Chondrocyte (in vitro differentiated cells): Measurements from ENCODE around the gene RBM28. TPM values are rescaled to one million over a fixed set of nuclear protein-coding genes. Genes with fewer than 3 reads are reported as not detected.

Source experiments
- DNase-seq: peaks from one replicate; pipeline ENCODE4 v3.0.0; 2021; ENCODE audit warnings: mixed read lengths, low spot score
- H3K27ac Mint-ChIP-seq: one replicate; pipeline ENCODE4 v1.8.0; 2021; ENCODE audit warnings: mild to moderate bottlenecking, moderate library complexity, mixed read lengths; ENCODE audit not compliant: unreplicated experiment
- H3K27me3 Mint-ChIP-seq: 2 replicates; pipeline ENCODE4 v1.8.0; 2021; ENCODE audit warnings: low read depth, mixed read lengths
- H3K36me3 Mint-ChIP-seq: 2 replicates; pipeline ENCODE4 v1.8.0; 2021; ENCODE audit warnings: low read depth, mixed read lengths
- H3K4me1 Mint-ChIP-seq: 2 replicates; pipeline ENCODE4 v1.8.0; 2021; ENCODE audit warnings: low read depth, mild to moderate bottlenecking, mixed read lengths
- H3K4me3 Mint-ChIP-seq: one replicate; pipeline ENCODE4 v1.8.0; 2021; ENCODE audit warnings: mild to moderate bottlenecking, moderate library complexity, mixed read lengths; ENCODE audit not compliant: unreplicated experiment
- H3K9me3 Mint-ChIP-seq: 2 replicates; pipeline ENCODE4 v1.8.0; 2021; ENCODE audit warnings: low read depth, mixed read lengths
- CTCF ChIP-seq: fragments of 200-600 bp; sonication (generic); IDR thresholded peaks from 2 replicates; pipeline ENCODE4 v1.5.0; 2021; ENCODE audit warnings: antibody characterized with exemption, mild to moderate bottlenecking, moderate library complexity
- total RNA-seq: library from RNA; stranded (reverse); gene quantifications from 3 replicates; pipeline ENCODE4 v1.2.1, GENCODE V29; 2021

RBM28 gene
- total RNA-seq, 1 donor from 2014 or later: 35.2 TPM

DNA sequence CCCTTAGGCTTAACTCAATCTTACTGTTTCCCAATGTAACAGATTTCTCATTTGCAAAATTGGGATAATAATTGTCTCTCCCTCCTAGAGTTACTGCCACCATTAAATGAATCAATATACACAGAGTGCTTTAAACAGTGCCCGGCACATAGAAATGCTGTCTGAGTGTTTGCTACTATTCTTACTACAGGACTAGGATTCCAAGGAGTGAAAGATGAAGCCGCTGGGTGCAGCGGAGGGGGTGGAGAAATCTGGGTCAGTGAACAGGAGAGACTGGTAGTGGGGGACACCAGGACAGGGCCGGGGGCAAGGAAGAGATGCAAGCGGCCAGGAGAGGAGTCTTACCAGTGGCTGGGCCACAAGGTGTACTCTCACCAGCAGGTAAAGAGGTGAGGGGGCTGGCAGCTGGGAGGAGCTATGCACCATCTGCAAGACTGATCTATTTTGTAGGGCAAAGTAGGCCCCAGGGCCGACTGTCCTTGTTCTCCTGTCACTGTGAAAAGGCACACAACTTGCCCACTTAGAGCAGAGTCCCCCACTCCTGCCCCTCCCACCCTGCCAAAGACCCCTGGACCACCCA lies 36.3 kb upstream of the RBM28 start:
- TF ChIP-seq CTCF: no peak
- no peak overlapping the region for H3K4me3 Mint-ChIP-seq
- no peaks in the 10 kb centered on the region for H3K36me3 Mint-ChIP-seq
- H3K27me3 Mint-ChIP-seq: peaks cover 3% of the 10 kb centered on the region
- no peak overlapping the region for H3K27ac Mint-ChIP-seq
- no peaks in the 10 kb centered on the region for H3K9me3 Mint-ChIP-seq
- no peak for DNase-seq
- H3K4me1 Mint-ChIP-seq: no peaks in the 10 kb centered on the region

DNA sequence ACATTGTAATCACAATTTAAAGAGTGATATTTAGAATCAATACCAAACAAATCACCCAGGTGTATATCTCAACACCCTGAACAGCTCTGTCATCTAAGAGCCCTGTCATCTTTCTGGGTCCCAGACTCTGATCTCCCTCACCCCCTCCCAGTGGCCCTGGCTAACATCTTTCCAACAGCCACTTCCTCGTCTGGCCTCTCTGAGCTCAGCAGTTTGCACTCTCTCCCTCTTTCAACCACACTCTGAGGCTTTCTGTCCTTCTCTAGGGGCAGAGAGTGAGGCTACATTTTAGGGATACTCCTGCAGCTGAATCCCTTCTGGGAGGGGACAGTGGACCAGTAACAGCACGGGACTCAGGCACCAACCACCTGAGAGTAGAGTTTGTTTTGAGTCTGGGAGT lies 34.9 kb upstream of the RBM28 start:
- H3K36me3 Mint-ChIP-seq: peaks cover 3% of the 10 kb centered on the region
- DNase-seq: no peak
- TF ChIP-seq CTCF: no peak
- no peaks in the 10 kb centered on the region for H3K4me1 Mint-ChIP-seq
- H3K4me3 Mint-ChIP-seq: no peak overlapping the region
- H3K27me3 Mint-ChIP-seq: peaks cover 7% of the 10 kb centered on the region
- H3K27ac Mint-ChIP-seq: no peak overlapping the region
- H3K9me3 Mint-ChIP-seq: peaks cover 4% of the 10 kb centered on the region

DNA sequence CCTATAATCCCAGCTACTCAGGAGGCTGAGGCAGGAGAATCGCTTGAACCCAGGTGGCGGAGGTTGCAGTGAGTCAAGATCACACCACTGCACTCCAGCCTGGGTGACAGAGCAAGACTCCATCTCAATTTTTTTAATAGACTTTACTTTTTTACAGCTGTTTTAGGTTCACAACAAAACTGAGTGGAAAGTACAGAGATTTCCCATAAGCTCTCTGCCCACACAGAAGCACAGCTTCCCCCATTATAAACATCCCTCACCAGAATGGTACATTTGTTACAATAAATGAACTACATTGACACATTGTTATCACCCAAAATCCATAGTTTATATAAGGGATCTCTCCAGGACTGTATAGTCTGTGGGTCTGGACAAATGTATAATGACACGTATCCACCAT lies 32.4 kb upstream of the RBM28 start:
- no peak for DNase-seq
- H3K4me3 Mint-ChIP-seq: no peak overlapping the region

DNA sequence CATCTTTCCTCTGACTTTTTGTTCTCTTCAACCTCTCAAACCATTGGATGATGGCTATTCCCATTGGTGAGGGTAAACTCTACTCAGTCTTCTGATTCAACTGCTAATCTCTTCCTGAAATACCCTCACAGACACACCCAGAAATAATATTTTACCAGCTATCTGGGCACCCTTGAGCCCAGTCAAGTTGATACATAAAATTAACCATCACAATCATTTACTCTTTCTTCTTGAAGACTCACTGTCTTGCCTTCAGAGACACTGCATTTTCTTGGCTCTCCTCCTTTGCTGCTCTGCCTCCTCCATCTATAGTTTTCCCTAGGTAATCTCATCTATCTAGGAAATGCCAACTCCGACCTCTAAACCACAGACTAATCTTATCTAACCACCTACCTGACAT lies 30.3 kb upstream of the RBM28 start:
- peaks cover 4% of the 10 kb centered on the region for H3K9me3 Mint-ChIP-seq
- no peaks in the 10 kb centered on the region for H3K4me1 Mint-ChIP-seq
- TF ChIP-seq CTCF: no peak
- no peak overlapping the region for H3K27ac Mint-ChIP-seq
- H3K27me3 Mint-ChIP-seq: peaks cover 22% of the 10 kb centered on the region
- DNase-seq: no peak
- no peak overlapping the region for H3K4me3 Mint-ChIP-seq
- peaks cover 3% of the 10 kb centered on the region for H3K36me3 Mint-ChIP-seq

More for the DNA sequence above, 32.4 kb upstream of the RBM28 start:
- H3K4me1 Mint-ChIP-seq: no peaks in the 10 kb centered on the region
- peaks cover 4% of the 10 kb centered on the region for H3K9me3 Mint-ChIP-seq
- no peak for TF ChIP-seq CTCF
- no peak overlapping the region for H3K27ac Mint-ChIP-seq
- peaks cover 3% of the 10 kb centered on the region for H3K36me3 Mint-ChIP-seq
- H3K27me3 Mint-ChIP-seq: peaks cover 16% of the 10 kb centered on the region

DNA sequence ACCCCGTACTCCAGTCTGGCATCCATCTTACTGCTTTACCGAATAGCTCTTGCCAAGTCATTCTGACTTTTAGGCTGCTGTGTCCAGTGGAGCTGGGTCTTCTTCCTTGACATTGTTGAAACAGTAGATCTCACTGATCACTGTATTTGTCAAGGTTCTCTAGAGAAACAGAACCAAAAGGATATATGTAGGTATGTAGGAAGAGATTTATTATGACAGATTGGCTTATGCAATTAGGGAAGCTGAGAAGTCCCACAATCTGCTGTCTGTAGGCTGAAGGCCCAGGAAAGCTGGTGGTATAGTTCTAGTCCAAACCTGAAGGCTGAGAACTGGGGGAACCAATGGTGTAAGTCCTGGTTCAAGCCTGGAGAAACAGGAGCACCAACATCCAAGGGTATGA lies 29.9 kb upstream of the RBM28 start:
- no peak for TF ChIP-seq CTCF
- H3K4me1 Mint-ChIP-seq: no peaks in the 10 kb centered on the region
- peaks cover 21% of the 10 kb centered on the region for H3K27me3 Mint-ChIP-seq
- H3K36me3 Mint-ChIP-seq: peaks cover 3% of the 10 kb centered on the region
- no peak overlapping the region for H3K27ac Mint-ChIP-seq
- H3K9me3 Mint-ChIP-seq: peaks cover 4% of the 10 kb centered on the region
- no peak overlapping the region for H3K4me3 Mint-ChIP-seq
- no peak for DNase-seq
